CD4-positive, alpha-beta T cell treated with Interleukin-1 beta for 1 hour (primary cell): ENCODE data around the gene CKMT2.

Source experiments
- DNase-seq, 2 donors: peaks; one replicate each; pipeline ENCODE4 v3.0.0-alpha.2; 2020 to 2022

Gene CKMT2

GRCh38 chr5:81233080-81233634 lies at the start of gene CKMT2:
Gene CKMT2, plus strand, starts transcription at chr5:81233322. Its CDS starts 17,811 bp downstream, at chr5:81251133.
- no peak for DNase-seq

GRCh38 chr5:81183811-81184748 lies 49.0 kb upstream of the CKMT2 start:
- no peak for DNase-seq

GRCh38 chr5:81184749-81185110 lies 48.4 kb upstream of the CKMT2 start:
- DNase-seq: no peak

GRCh38 chr5:81187885-81188284 lies 45.2 kb upstream of the CKMT2 start:
- DNase-seq: no peak

- no peak for DNase-seq
Measured at GRCh38 chr5:81188962-81189361, 44.2 kb upstream of the CKMT2 start.

- DNase-seq: no peak
Measured at GRCh38 chr5:81189875-81190498, 43.1 kb upstream of the CKMT2 start.

- no peak for DNase-seq
Measured at GRCh38 chr5:81191726-81192372, 41.3 kb upstream of the CKMT2 start.

GRCh38 chr5:81192373-81192750 lies 40.8 kb upstream of the CKMT2 start:
- DNase-seq: no peak

GRCh38 chr5:81194633-81195334 lies 38.3 kb upstream of the CKMT2 start:
- DNase-seq: peak; percentile 70 to 76

- no peak for DNase-seq
Measured at GRCh38 chr5:81195335-81195929, 37.7 kb upstream of the CKMT2 start.

- DNase-seq: no peak
Measured at GRCh38 chr5:81202655-81203054, 30.5 kb upstream of the CKMT2 start.

- DNase-seq: no peak
Measured at GRCh38 chr5:81203729-81204128, 29.4 kb upstream of the CKMT2 start.

GRCh38 chr5:81204205-81204604 lies 28.9 kb upstream of the CKMT2 start:
- DNase-seq: no peak

- DNase-seq: no peak
Measured at GRCh38 chr5:81205058-81205457, 28.1 kb upstream of the CKMT2 start.

- no peak for DNase-seq
Measured at GRCh38 chr5:81207009-81207408, 26.1 kb upstream of the CKMT2 start.

GRCh38 chr5:81208904-81209303 lies 24.2 kb upstream of the CKMT2 start:
- DNase-seq: no peak

- DNase-seq: no peak
Measured at GRCh38 chr5:81209386-81209785, 23.7 kb upstream of the CKMT2 start.

GRCh38 chr5:81209869-81210493 lies 23.1 kb upstream of the CKMT2 start:
- no peak for DNase-seq

- DNase-seq: no peak
Measured at GRCh38 chr5:81212211-81212751, 20.8 kb upstream of the CKMT2 start.

- no peak for DNase-seq
Measured at GRCh38 chr5:81213070-81213469, 20.1 kb upstream of the CKMT2 start.

- DNase-seq: no peak
Measured at GRCh38 chr5:81214848-81215247, 18.3 kb upstream of the CKMT2 start.

- DNase-seq: no peak
Measured at GRCh38 chr5:81216152-81216551, 17.0 kb upstream of the CKMT2 start.
